Cortex of kidney (tissue), 1 donor: Measurements from ENCODE around the gene CLEC4C.
"Not testable (repeated sequence)": the region's sequence is repeated elsewhere in the genome, so short reads cannot be mapped to it uniquely, and the experiment has no call there.

ENCODE experiments used
- DNase-seq: peaks from one replicate; lab custom pipeline; 2025; lab: John Stamatoyannopoulos, UW

Gene CLEC4C, protein sequence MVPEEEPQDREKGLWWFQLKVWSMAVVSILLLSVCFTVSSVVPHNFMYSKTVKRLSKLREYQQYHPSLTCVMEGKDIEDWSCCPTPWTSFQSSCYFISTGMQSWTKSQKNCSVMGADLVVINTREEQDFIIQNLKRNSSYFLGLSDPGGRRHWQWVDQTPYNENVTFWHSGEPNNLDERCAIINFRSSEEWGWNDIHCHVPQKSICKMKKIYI

DNA sequence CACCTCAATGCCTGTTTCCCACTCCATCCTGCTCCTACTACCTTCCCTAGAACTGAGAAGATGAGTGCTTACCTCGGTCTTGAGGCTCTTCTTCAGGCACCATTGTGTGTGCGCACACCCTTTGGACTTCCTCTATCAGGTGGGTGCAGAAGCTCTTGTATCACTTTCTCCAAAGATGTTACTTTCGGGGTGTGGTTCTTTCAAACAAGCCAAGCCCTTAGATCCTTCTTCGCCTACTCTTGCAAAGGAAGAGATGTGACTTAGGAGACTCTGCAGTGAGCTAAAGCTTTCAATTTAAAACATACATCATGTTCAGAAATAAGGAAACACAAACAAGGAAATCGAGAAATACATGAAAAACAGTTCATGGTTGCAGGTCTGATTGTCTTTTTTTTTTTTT lies at the start of gene CLEC4C:
Gene CLEC4C (minus strand): TSS at position 130 of the 400 bp plus-strand sequence. CDS start 27 bp downstream, at position 103.
- no peak for DNase-seq

DNA sequence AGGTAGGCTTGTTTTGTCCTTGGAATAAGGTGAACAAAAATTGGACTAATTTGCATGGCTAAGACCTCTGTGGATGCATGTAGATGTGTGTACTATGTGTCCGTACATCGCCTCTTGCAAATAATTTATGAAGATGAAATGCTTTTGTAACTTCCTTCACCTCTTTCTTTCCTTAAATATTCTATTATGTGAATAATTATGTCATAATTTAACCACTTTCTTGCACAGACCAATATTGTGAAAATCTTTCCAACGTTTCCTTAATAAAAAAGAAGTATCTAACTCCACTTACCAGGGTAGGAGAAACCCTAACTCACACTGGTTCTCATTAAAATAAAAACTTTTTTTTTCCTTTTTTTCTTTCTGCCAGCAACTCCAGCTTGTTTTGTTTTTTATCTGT lies 46.0 kb upstream of the CLEC4C start:
- no peak for DNase-seq

DNA sequence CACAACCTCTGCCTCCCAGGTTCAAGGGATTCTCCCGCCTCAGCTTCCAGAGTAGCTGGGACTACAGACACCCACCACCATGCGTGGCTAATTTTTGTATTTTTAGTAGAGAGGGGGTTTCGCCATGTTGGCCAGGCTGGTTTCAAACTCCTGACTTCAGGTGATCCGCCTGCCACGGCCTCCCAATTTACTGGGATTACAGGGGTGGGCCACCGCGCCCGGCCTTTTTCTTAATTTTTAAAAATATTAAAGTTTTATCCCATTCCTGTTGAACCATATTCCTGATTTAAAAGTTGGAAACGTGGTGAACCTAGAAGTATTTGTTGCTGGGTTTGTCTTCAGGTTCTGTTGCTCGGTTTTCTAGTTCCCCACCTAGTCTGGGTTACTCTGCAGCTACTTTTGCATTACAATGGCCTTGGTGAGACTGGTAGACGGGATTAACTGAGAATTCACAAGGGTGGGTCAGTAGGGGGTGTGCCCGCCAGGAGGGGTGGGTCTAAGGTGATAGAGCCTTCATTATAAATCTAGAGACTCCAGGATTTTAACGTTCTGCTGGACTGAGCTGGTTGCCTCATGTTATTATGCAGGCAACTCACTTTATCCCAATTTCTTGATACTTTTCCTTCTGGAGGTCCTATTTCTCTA lies 41.8 kb upstream of the CLEC4C start, which contains the start of gene NANOG:
Gene NANOG (plus strand): TSS at position 519 of the 645 bp plus-strand sequence. CDS start 213 bp downstream, outside the sequence.
- not testable (repeated sequence) for DNase-seq

DNA sequence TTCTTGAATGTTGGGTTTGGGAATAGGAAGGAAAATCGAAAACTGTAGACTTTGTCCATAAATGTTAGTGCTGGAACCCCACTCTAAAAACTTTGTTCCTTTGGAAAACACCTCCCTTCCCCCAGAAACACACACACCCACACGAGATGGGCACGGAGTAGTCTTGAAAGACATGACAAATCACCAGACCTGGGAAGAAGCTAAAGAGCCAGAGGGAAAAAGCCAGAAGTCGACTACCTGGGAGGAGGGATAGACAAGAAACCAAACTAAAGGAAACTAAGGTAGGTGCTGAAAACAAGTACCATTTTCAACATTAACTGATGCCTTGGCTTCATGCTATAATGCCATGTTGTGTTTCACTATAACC lies 41.1 kb upstream of the CLEC4C start:
- no peak for DNase-seq

DNA sequence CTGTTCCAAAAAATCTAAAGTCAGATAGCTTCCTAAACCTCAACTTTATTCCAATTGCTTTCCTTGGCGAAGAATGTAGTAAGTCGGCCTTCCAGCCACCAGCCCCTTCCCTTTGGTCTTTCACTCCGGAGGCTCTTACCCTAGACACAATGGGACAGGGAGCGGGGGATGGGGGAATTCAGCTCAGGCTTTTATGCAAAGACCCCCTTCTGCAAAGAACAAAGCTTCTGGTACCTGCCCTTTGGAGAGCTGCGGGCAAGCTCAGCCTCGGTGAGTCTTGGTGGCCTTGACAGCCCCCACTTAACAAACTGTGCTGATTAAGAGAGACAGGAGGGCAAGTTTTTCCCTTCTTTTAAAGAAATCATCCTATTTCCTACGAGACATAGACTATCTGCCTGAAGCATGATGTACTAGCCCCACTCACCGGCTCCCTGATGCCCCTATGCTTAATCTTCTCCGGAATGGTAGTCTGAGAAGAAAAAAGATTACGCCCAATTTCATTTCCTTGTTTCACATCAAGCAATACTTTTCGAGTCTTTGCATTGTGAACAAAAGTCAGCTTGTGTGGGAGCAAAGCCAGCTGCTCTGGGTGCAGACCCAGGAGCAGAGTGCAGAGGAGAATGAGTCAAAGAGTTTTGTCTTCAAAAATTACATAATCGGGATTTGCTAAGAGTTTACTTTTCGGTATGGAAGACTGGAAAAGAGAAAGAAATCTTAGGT lies 40.6 kb upstream of the CLEC4C start:
- DNase-seq, result no peak

DNA sequence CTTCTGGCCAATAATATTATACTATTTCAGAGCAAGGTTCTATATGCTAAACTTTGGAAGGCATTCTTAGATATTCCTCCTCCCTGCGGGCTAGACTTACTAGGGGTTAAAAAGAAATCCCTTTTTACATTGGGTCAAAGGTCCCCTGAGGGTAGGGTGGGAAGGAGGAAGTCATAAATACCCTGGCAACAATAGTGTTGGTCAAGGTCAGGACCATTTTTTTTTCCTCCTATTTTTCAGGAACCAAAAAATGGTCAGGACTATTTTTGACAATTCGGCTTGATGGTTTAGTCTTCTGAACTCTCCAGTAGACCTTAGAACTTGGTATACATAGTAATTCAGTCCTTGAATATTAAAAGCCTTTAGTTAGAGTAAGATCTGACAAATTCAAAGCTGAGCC lies 37.5 kb upstream of the CLEC4C start:
- DNase-seq, result no peak

DNA sequence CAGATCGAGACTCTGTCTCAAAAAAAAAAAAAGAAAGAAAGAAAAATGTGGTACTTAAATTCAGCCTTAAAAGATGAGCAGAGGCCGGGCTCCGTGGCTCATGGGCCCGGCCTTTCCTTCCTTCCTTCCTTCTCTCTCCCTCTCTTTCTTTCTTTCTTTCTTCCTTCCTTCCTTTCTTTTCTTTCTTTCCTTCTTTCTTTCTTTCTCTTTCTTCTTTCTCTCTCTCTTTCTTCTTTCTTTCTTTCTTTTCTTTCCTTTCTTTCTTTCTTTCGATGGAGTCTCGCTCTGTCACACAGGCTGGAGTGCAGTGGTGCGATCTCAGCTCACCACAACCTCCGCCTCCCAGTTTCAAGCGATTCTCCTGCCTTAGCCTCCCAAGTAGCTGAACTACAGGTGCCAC lies 36.3 kb upstream of the CLEC4C start:
- DNase-seq, result not testable (repeated sequence)

DNA sequence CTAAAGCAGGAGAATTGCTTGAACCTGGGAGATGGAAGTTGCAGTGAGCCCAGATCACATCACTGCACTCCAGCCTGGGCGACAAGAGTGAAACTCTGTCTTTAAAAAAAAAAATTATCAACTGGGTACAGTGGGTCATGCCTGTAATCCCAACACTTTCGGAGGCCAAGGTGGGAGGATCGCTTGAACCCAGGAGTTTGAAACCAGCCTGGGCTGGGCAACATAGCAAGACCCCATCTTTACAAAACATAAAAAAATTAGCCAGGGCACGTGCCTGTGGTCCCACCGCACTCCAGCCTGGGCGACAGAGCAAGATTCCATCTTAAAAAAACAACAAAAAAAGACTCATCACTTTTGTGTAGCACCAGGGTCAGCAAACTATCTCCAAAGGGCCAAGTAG lies 34.9 kb upstream of the CLEC4C start:
- no peak for DNase-seq

DNA sequence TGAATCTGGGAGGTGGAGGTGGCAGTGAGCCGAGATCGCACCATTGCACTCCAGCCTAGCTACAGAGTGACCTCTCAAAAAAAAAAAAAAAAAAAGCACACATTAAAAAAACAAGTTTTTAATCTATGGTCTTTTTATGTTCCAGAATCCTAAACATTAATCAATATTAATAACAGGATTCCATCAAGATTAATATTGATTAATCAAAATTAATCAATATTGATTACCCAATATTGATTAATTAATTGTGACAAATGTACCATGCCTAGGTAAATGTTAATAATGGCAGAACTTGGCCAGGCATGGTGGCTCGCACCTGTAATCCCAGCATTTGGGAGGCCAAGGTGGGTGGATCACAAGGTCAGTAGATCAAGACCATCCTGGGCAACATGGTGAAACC lies 34.1 kb upstream of the CLEC4C start:
- no peak for DNase-seq

DNA sequence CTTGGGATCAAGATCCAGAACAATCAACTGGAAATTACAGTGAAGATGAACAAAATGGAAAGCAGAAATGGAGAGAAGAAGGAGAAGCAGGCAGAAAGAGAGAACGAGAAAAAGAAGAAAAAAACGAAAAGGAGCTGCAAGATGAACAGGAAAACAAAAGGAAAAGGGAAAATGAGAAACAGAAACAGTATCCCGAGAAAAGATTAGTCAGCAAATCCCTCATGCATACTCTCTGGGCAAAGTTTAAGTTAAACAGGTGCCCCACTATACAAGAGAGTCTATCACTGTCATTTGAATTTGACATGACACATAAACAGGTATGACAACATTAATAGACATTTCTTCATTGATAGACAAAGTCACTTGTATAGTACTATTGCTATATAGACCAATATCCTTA lies 22.8 kb upstream of the CLEC4C start:
- DNase-seq, result no peak

DNA sequence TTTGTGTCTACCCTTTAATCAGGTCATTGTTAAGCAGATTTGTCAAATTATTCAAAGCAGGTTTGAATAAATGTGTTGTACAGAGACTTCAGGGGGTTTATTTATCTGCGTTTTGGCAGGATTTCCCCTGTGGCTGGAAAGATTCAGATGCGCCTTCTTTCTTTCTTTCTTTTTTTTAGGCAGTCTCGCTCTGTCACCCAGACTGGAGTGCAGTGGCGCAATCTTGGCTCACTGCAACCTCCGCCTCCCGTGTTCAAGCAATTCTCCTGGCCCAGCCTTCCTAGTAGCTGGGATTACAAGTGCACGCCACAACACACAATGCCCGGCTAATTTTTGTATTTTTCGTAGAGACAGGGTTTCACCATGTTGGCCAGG lies 11.6 kb upstream of the CLEC4C start:
- no peak for DNase-seq

DNA sequence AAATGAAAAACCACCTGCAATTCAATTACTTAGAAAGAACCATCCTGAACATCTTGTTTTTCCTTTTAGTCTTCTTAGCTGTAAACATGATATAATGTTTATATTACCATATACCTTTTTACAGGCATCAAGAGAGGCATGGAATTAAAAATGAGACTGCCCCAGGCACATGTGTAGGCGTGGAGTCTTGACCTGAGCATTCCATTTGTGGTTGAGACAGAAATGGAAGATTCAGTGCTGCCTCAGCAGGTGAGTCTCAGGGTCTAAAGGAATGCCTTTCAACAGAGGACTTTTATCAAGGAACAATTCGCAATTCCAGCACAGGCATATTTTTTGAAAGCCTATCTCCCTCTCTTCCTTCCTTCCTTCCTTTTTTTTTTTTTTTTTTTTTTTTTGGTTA lies 9.8 kb upstream of the CLEC4C start:
- no peak for DNase-seq

DNA sequence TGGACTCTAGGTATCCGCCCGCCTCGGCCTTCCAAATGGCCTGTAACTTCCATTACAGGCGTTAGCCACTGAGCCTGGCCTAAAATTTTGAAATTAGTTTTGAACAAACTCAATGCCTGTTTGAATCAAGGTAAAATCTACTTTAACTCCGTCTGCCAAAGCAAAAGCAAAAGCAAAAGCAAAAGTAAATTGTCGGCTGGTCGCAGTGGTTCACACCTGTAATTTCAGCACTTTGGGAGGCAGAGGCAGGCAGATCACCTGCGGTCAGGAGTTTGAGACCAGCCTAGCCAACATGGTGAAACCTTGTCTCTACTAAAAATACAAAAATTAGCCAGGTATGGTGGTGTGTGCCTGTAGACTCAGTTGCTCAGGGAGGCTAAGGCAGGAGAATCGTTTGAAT lies 8.5 kb upstream of the CLEC4C start:
- not testable (repeated sequence) for DNase-seq

DNA sequence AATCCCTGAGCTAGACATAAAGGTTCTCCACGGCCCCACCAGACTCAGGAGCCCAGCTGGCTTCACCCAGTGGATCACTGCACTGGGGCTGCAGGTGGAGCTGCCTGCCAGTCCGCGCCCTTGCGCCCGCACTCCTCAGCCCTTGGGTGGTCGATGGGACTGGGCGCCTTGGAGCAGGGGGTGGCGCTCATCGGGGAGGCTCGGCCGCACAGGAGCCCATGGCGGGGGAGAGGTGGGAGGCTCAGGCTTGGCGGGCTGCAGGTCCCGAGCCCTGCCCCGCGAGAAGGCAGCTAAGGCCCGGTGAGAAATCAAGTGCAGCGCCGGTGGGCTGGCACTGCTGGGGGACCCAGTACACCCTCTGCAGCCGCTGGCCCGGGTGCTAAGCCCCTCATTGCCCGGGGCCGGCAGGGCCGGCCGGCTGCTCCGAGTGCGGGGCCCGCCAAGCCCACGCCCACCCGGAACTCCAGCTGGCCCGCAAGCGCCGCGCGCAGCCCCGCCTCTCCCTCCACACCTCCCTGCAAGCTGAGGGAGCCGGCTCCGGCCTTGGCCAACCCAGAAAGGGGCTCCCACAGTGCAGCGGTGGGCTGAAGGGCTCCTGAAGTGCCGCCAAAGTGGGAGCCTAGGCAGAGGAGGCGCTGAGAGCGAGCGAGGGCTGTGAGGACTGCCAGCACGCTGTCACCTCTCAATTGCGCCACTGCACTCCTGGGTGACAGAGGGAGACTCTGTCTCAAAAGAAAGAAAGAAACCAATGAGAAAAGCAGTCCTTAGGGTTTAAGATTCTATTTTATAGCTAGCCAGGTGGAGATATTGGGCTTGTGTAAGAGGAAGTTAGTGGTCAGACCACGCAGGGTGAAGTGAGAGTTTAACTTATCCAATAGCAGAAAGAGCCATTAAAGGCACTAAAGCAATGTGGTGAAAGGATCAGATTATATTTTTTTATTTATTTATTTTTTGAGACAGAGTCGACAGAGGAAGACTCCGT lies 5.1 kb upstream of the CLEC4C start:
- DNase-seq, result not testable (repeated sequence)

DNA sequence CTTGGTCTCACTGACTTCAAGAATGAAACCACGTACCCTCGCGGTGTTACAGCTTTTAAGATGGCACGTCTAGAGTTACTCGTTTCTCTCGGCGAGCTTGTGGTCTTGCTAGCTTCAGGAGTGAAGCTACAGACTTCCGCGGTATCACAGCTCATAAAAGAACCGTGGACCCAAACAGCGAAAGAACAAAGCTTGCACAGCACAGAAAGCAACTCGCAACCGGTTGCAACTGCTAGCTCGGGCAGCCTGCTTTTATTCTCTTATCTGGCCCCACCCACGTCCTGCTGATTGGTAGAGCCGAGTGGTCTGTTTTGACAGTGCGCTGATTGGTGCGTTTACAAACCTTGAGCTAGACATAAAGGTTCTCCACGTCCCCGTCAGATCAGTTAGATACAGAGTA lies 4.2 kb upstream of the CLEC4C start:
- DNase-seq, result no peak

DNA sequence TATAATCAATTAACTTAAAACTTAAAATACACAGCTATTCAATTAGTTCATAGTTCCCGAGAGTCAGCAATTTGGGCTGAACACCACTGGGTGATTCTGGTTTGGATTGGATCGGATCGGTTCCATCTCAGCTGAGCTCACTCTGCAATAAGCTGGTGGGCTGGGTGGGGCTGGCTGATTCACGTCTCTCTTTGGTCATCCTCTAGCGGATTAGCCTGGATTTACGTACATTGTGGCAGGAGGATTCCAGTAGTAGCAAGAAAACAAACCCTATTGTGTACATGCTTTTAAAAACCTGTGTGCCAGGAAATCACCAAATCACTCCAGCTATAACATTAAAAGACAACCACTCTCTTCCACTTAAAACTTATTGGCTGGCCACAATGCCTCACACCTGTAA lies 3.2 kb upstream of the CLEC4C start:
- DNase-seq, result no peak

DNA sequence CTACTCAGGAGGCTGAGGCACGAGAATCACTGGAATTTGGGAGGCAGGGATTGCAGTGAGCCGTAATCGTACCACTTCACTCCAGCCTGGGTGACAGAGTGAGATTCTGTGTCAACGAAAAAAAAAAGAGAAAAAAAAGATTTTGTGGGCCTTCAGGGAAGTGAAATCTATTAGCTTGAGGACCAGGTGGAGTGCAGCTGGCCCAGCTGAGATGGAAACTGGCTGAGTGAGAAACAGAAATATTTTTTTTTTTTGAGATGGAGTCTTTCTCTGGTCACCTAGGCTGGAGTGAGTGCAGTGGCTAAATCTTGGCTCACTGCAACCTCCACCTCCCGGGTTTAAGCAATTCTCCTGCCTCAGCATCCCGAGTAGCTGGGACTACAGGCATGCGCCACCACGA lies 2.3 kb upstream of the CLEC4C start:
- no peak for DNase-seq

DNA sequence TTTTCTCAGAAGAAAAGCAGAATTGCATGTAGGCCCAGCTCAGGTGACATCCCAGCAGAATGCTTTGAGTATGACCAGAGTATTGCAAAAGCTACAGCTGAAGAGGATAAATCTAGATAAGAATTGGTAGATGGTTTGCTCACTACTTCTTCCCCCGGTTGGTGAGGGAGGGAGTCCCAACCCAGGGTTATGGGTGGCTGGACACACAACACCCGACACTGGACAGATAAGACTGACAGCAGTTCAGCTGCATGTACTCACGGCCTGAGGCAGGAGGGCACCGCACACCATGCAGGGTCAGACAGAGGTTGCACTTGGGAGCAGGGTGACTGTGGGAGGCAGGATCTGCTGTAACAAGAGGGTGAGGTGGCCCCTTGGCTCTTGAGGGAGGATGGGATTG lies 1.7 kb upstream of the CLEC4C start:
- no peak for DNase-seq

DNA sequence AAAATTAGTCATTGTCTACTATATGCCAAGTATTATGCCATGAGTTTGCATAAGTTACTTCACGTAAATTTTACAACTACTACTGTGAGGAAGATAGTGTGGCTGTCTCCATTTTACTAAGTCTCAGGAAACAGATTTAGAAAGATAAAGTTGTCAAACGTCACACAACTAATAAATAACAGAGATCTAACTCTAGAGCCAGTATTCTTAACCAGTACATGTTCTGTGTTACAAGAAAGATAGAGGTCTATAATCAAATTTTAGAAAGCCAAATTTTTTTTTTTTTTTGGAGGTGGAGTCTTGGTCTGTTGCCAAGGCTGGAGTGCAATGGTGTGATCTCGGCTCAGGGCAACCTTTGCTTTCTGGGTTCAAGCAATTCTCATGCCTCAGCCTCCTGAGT lies 14.2 kb downstream of the CLEC4C start:
- no peak for DNase-seq

DNA sequence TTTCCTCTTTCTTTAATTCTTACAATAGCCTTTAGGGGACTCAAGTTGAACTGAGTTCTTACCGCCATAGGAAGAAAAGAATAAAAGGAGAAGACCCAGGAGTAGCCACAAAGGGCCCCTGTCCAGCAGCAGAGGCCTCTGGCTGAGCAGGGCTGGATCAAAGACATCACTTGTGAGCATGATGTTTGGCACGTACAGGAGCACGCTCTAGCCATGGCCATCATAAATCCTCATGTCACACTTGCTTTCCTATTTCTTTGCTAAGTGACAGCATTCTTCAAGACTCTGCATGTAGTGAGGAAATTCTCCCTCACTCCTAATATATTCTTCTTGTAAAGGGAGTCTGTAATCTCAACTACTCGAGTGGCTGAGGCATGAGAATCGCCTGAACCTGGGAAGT lies 15.7 kb downstream of the CLEC4C start:
- DNase-seq, result no peak

DNA sequence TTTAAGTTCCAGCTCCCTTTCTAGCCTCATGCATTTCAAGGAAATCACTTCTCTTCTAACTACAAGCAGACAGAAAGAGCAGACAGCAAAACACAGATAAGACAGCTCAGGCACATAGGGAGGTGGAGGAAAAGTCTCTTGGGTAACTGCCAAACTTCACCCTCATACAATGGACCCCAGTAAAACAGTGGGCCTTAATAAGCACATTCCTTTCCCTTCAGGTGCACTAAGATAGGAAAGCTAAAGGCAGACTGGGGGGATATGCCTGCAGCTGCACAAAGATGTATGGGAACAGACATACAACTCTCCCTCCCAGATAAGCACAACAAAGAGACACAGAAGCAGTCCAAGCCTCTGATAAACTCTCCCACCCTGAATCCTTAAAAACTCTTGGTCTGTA lies 16.2 kb downstream of the CLEC4C start:
- not testable (repeated sequence) for DNase-seq

DNA sequence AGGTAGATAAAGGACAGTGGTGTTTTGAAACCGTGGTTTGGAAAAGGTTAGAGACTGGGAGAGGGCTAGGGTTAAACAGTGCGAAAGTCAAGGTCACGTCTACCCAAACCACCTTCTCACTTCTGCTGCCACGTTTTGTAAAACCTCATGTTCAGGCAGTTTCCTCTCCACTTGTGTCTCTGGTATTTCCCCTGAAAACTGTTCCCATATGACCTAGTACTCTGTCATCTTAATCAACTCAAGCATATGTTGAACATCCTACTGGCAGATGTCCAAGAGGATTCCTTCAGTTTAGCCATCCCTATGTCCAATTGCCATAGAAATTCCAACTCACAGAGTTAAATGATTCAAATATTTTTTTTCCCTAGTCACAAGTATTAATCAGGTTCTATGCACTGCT lies 17.4 kb downstream of the CLEC4C start:
- no peak for DNase-seq
